ENCODE measurements around the gene DUSP2.

The DUSP2 gene

DNA sequence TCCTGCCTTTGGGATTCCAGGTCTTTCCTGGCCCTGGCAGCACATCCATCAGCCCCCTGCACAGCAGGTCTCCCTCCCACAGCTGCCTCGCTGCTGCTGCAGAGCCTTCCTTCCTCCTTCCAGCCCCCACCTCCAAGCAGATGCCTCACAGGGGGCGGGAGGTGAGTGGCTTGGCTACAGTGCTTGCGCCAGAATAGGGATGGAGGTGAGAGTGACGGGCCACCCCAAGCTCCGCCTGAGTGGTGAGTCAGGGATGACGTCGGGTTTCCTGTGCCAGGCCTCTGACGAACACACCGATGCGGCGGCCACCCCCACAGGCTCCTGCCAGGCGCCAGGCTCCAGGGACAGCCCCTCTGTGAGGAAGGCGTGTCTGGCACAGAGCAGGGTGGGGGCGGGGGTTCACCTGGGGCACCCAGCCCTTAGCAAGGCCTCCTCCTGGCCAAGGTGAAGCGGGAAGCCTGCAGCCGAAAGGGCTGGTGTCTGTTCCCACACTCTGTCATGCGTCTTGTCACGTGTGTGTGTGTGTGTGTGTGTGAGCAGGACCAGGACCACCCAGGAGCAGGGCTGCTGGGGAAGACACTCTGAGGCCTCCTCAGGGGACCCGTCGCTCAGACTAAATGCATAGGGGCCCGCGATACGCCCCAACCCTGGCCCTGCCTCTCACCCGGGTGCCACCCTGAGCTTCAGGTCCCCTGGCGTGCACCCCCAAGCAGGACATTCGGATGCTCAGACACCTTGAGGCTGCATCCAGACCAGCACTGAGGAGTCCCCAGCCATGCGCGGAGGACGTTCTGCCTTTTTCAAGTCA is 3.4 kb upstream of the DUSP2 start:
- ChIA-PET POLR2A (ENCODE audit: low non-redundant PET) (interaction anchor here (0.6 kb wide), 1 partner anchor 10 kb away, joined by 3 read pairs; the partner anchor contains the start of gene ASTL), CTCF (interaction anchor here (0.6 to 1.0 kb wide), 2 partner anchors 26 to 48 kb away, joined by 3 to 5 read pairs; no protein-coding TSS in a partner anchor)
- DNase-seq (ENCODE audit: low spot score) = peak; percentile 83
- TF ChIP-seq CTCF (conservative IDR thresholded peaks at IDR 0.05; ENCODE audit: low read depth) = no peak
- peak overlapping the region; percentile 49 for H3K27ac ChIP-seq

GRCh38 chr2:96147593-96148201 is 2.5 kb upstream of the DUSP2 start:
- CTCF ChIA-PET = interaction anchor here (0.5 to 1.0 kb wide), 4 partner anchors 27 to 139 kb away, joined by 3 to 5 read pairs (median 3); no protein-coding TSS in a partner anchor

DNA sequence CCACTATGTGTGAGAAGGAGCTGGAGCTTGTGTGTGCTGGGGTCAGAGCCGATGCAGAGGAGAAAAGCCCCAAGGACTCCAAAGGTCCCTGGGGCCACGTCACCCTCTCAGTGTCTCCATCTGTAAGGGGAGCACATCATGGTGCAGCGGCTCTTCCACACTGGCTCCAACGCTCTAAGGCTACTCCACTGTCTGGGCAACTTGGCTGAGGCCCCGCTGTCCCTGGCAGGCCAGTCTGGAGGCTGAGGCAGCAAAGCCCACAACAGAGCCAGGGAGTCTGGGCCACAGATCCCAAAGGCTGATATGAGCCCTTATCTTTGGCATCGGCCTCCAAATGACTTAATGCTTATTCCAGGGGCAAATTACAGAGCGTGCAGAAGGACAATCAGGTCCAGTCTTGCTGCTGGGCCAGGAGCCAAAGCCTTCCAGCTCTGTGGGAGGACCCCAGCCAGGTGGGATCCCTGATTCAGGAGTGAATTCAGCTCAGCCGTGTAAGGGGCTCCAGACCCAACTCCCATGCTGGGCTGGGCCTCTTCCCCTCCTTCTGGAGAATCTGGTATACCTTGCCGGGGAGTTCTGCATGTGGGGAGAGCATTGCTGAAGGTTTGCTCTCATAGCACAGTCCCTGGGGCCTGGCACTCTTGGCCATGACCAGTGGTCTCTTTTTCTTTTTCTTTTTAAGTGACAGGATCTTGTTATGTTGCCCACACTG is 1.8 kb upstream of the DUSP2 start:
- peak overlapping the region; percentile 49 for H3K27ac ChIP-seq
- CTCF ChIA-PET = interaction anchor here (0.6 to 0.7 kb wide), 3 partner anchors 125 to 451 kb away, joined by 3 to 4 read pairs (median 3); no protein-coding TSS in a partner anchor
- TF ChIP-seq CTCF (conservative IDR thresholded peaks at IDR 0.05; ENCODE audit: low read depth) = no peak
- DNase-seq (ENCODE audit: low spot score) = no peak
- POLR2A ChIA-PET (ENCODE audit: low non-redundant PET) = no interaction called here

More at GRCh38 chr2:96147593-96148201, 2.5 kb upstream of the DUSP2 start:
- no peak for DNase-seq (ENCODE audit: low spot score)
- POLR2A ChIA-PET (ENCODE audit: low non-redundant PET) = no interaction called here
- no peak for TF ChIP-seq CTCF (conservative IDR thresholded peaks at IDR 0.05; ENCODE audit: low read depth)
- H3K27ac ChIP-seq = peak overlapping the region; percentile 49

DNA sequence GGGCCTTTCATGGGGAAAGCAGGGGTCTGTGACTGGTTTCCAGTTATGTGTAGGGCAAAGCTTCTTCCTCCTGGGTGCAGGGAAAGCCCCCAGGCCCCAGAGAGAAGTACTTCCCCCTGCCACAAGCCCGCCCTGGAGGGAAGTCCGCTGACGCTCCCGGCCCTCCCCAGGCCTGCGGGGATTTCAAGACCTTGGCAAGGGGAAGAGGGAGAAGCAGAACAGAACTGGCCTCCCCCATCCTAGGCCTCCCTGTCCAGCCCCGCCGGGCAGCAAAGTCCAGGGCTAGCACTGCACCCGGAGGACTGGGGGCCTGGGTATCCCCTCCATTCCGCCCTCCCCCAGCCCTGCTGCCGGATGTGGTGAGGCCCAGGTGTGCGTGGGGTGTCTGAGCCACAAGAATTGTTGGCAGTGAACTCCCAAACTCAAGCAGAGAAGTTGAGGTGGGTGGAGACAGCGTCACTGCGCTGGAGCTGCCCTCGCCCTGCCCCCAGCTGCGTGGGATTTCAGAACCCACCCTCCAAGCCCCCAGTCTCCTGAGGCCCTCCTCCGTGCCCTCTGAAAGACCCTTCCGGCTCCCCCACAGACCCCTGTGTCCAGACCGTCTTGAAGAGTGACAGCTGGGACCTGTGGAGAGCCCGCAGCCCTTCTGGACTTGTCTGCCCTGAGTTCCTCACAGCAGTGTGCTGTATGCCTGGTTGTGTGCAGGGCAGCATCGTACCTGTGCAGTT is 1.1 kb upstream of the DUSP2 start:
- peak overlapping the region; percentile 49 for H3K27ac ChIP-seq
- ChIA-PET POLR2A (ENCODE audit: low non-redundant PET) (no interaction called here), CTCF (interaction anchor here (0.6 to 0.8 kb wide), 2 partner anchors 154 to 452 kb away, joined by 3 to 4 read pairs; no protein-coding TSS in a partner anchor)
- no peak for TF ChIP-seq CTCF (conservative IDR thresholded peaks at IDR 0.05; ENCODE audit: low read depth)
- no peak for DNase-seq (ENCODE audit: low spot score)

- peak overlapping the region; percentile 37; the same call in 1 of the 2 replicates for H3K27ac ChIP-seq
- ChIA-PET POLR2A (ENCODE audit: low non-redundant PET) (no interaction called here), CTCF (interaction anchor here (0.8 kb wide), 1 partner anchor 153 kb away, joined by 3 read pairs; no protein-coding TSS in a partner anchor)
- no peak for DNase-seq (ENCODE audit: low spot score)
- TF ChIP-seq CTCF (conservative IDR thresholded peaks at IDR 0.05; ENCODE audit: low read depth) = no peak
Observed at GRCh38 chr2:96145848-96146152, 560 bp upstream of the DUSP2 start.
